Activated T-cell treated with anti-CD3 and anti-CD28 coated beads, Interleukin-2, amount 50 U/mL, for 48 hours (primary cell): ENCODE results near the gene ASRGL1.
A peak's percentile ranks its signal among the peaks of the same experiment; 100 is the strongest.
"Not testable (repeated sequence)": the region's sequence is repeated elsewhere in the genome, so short reads cannot be mapped to it uniquely, and the experiment has no call there.

ENCODE experiments used
- DNase-seq, 2 experiments: peaks; one replicate each; pipeline ENCODE4 v3.0.0-alpha.2; 2020

The ASRGL1 gene

DNA sequence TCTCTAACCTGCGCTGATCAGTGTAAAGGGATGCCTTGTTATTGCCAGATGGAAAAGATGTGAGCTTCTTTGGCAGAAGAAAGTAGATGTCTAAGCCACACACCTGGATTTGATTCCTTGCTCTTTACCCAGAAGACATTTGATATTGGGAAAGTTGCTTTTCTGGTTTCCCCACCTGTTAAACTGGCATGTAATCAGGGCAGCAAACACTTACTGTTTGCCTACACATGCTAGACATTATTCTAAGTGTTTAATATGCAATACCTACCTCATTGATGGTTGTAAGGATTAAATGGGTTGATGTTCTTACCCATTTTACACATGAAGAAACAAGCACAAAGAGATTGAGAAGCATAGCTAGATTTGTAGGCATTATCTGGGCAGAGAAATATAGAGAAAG is 16.6 kb downstream of the ASRGL1 start:
- no peak for DNase-seq

DNA sequence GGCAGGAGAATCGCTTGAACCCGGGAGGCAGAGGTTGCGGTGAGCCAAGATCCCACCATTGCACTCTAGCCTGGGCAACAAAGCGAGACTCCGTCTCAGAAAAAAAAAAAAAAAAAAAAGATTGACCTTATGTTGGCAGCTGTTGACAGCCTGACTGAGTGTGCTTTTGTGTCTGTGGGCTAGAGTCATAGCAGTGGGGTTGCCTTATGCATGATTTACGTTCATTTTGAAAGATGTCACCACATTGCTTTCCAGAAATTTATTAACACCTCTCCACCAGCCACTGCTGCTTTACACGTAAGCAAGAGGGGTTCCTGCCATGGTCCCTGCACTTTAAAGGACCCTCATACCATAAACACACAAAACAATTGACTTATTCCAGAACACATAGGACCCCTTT is 21.0 kb downstream of the ASRGL1 start:
- no peak for DNase-seq

DNA sequence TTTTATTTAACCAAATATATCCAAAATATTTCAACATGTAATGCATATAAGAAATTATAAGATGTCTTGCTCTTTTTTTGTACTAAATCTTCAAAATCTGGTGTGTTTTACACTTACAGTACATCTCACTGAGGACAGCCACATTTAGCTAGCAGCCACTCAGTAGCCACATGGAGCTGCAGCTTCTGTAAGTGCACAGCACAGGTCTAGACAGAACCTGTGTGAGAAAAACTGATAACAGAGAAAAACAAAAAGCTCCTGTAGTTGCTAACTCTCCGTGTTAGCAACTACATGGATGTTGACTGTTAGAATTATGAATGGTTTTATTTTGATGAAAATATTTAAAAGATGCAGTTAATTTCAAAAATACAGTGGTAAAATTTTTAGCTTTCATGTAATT is 22.2 kb downstream of the ASRGL1 start:
- no peak for DNase-seq

DNA sequence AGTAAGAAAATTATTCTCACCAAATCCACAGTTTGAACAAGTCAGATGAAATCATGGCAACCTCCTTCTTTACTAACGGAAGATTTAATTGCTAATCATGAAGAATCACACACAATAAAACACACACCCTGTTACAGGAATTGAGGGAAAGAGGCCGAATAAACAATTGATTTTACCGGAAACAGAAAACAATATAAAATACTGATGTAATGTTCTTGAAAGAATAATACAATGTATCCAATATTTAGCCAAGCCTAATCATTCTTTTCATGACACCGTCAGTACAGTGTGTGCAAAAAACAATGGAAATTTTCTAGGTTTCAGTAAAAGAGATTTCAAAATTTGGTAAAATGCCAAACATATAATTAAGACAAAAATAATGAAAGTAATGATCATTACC is 23.4 kb downstream of the ASRGL1 start:
- DNase-seq: no peak

DNA sequence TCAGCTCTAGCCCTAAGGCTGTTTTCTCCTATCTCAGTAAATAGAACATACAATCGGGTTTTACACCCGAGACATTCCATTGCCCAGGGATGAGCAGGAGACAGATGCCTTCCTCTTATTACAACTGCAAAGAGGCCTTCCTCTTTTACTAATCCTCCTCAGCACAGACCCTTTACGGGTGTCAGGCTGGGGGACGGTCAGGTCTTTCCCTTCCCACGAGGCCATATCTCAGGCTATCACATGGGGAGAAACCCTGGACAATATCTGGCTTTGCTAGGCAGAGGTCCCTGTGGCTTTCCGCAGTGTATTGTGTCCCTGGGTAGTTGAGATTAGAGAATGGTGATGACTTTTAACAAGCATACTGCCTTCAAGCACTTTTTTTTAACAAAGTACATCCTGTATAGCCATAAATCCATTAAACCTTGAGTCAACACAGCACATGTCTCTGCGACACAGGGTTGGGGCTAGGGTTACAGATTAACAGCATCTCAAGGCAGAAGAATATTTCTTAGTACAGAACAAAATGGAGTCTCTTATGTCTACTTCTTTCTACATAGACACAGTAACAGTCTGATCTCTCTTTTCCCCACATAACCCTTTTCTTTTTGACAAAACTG is 31.7 kb downstream of the ASRGL1 start:
- DNase-seq: not testable (repeated sequence)

DNA sequence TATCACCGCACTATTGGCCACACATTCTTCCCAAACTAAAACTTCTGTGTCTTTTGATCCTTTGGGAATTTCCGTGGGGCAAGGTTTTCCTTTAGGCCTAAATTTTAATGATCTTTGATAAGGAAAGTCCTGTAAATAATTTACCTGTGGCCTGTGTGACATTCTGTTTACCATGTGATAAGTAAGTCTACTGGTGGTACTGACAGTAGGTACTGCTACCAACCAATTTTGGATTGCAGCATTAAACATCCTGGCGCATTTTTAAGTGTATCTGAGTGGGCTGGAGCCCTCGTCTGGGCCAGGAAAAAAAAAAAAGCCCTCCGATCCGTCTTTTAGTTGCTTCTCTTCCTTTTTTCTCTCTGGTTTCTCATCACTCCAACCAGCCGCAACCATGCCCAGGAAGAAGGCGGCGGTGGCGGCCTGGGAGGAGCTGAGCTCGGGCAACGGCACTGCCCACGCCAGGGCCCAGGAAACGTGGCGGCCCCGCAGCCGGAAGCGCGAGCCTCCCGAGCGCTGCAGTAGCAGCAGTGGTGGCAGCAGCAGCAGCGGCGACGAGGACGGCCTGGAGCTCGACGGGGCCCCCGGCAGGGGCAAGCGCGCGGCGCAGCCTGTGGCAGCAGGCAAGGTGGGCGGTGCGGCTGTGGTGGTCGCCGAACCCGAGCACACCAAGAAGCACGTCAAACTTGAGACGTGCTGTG is 33.6 kb downstream of the ASRGL1 start:
- peak; percentile 46 to 61 for DNase-seq

DNA sequence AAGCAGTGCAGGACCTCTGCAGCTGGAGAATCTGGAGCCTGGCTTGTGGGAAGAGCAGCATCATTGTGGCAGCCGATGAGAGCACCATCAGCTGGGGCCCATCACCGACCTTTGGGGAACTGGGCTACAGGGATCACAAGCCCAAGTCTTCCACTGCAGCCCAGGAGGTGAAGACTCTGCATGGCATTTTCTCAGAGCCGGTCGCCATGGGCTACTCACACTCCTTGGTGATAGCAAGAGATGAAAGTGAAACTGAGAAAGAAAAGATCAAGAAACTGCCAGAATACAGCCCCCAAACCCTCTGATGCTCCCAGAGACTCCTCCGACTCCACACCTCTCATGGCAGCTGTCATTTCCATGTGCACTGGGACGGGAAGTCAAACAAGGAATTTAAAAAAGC is 35.6 kb downstream of the ASRGL1 start:
- no peak for DNase-seq

DNA sequence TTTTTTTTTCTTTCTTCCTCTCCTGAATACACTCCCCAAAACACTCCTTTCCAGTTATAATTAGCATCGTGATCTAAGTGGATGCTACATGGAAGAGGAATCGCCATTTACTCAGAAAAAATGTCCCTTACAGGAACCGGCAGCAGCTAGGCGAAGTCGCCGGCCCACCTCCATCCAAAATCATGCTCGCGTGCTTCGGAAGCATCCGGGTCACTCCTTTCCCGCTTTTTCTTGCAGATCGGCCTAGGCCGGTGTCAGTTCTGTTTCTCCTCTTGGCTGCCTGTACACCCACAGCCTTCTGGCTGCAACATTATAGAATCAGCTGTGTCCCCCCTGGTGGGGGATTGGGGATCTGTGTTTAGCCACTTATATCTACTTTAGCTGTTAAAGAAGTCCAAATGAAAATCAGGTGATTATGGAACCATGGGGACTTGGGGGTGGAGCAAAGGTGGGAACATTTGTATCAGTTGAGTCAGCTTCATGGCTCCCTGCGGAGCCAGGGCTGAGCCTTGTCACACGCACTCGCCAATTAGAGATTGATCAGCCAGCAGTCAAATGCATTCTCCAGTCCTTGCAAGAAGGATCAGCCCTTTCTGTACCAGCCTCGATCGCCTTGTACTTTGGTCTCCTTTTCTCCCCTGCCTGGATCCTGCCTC is 36.3 kb downstream of the ASRGL1 start:
- DNase-seq: no peak

DNA sequence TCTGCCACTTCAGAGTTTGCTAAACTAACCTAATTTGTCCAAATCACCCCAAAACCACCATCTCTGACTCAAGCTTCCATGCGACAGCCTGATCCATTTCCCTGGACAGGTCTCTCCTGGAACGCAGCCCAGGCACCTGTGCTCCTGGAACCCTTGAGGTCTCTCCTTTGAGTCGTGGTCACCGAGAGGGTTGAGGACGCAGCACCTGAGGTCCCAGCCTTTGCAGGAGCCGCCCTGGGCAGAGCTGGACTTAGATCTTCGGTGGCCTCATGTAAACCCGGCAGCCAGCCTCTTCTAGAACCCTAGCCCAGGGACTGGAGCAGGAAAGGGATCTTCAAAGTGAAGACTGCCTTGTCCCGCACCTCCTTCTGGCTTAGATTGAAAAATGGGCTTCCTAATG is 37.6 kb downstream of the ASRGL1 start:
- DNase-seq: no peak

DNA sequence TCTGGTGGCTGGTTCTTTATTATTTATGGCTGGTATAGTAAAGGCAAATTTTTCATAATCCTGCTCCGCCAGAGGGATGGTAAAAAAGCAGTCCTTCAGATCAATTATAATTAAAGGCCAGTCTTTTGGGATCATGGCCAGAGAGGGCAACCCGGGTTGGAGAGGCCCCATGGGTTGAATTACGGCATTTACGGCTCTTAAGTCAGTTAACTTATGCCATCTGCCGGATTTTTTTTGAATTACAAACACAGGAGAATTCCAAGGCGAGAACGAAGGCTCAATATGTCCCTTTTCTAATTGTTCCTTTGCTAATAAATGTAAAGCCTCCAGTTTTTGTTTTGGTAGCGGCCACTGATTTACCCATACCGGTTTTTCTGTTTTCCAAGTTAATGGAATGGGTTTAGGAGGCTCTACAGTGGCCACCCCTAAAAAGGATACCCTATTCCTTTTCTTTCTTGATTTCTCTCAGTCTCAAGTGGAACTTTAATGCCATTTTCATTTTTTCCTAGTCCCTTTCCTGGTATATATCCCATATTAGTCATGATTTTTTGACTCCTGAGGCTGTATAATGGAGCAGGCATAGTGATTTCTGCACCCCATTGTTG is 41.3 kb downstream of the ASRGL1 start:
- DNase-seq: not testable (repeated sequence)

DNA sequence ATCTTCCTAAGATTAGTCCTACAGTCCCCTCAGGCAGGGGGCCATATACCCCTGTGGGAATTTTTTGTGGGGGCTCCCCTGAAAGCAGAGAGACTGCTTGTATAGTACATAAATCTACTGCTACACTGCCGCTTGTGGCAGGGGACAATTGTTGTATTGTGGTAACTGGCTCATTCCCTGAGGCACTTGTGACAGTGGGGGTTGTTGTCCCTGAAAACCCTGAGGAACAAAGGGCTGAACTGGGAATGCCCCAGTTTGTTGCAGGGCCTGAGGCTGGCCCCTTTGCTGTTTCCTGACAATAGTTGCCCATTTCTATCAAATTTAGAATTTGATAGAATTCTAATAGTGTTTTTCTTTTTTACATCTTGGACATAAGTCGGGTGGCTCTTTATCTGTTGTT is 42.3 kb downstream of the ASRGL1 start:
- not testable (repeated sequence) for DNase-seq

DNA sequence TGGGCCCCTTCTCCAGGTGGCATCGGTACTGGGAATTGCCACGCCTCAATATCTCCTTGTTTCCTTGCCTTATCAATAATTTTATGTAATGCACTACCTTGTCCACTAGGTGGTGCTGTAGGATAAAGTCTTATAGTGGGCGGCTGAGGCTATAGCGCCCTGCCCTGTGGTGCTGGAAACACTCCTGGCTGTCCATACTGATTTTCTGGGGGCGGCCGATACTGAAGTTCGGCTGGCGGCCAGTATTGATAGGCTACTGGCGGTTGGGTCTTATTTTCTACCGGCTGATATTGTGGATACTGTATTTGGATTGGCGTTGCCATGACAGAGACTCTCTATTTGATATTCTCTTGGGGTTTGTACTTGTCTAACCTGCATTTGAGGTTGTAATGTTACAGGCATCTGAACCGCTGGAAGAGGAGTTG is 43.6 kb downstream of the ASRGL1 start:
- DNase-seq: peak; percentile 54 to 59

DNA sequence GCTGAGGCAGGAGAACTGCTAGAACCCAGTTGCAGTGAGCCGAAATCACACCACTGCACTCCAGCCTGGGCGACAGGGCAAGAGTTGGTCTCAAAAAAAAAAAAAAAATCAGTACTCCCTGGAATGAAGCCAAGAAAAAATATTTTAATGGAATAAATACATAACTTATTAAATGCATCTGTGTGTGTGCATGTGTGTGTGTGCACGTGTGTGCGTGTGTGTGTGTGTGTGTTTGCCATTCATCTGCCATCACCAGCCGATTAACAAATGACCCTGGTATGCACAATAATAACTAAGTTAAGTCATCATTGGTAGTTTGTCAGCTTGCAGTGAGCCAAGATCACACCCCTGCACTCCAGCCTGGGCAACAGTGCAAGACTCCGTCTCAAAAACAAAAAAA is 46.6 kb downstream of the ASRGL1 start:
- DNase-seq: no peak

DNA sequence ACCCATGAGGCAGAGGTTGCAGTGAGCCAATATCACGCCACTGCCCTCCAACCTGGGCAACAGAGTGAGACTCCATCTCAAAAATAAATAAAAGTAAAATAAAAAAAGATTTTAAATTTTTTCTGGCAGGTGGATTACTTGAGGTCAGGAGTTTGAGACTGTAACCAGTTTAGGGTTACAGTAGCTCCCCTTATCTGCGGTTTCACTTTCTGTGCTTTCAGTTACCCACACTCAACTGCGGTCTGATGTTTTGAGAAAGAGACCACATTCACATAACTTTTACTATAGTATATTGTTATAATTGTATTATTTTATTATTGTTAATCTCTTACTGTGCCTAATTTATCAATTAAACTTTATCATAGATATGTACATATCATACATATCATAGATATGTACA is 48.8 kb downstream of the ASRGL1 start:
- not testable (repeated sequence) for DNase-seq

DNA sequence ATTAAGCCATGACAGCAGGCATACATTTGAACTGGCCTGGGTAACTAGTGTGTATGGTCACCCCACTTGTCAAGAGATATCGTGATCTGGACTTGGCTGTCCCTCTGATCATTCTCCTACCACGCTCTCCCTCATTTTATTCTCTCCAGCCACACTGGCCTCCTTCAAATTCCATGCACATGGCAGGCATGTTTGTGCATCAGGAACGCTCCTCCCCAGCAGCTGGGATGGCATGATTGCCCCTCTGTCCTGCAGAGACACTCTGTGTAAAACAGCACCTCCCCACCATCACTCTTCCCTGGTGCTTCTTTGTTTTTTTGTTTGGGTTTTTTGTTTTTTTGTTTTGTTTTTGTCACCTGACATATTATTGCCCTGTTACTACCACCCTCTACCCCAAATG is 50.1 kb downstream of the ASRGL1 start:
- DNase-seq: no peak

DNA sequence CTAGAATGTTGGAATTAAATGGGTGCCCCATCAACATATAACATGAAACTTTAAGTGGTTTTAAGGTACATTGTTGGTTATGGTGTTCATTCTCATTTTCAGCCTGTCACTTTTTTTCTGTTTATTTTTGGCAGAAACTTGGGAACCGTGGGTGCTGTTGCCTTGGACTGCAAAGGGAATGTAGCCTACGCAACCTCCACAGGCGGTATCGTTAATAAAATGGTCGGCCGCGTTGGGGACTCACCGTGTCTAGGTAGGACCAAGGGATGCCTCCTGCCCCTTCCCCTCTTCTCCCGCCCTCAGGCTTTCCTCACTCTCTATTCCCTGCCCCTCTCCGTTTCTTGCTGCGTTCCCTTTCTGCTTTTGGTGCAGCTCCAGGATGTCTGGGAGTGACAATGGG is 51.8 kb downstream of the ASRGL1 start:
- DNase-seq: no peak

DNA sequence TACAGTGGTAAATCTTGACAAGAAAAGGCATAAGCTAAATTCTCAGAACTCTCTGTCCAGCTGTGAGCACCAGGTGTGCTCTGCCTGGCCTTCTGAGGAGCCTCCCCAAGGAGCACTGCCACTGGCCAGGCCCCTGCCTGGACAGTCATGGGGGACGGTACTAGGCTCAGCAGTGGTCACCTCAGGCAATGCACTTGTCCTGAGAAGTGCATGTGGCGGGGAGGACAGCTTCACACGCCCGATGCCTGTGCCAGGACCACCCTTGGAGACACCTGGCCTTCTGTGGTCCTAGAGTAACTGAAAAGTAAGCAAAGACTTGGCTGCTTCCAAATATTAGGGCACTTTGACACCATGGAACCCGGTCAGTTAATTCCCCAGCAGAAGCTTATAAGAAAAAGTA is 53.0 kb downstream of the ASRGL1 start:
- no peak for DNase-seq

DNA sequence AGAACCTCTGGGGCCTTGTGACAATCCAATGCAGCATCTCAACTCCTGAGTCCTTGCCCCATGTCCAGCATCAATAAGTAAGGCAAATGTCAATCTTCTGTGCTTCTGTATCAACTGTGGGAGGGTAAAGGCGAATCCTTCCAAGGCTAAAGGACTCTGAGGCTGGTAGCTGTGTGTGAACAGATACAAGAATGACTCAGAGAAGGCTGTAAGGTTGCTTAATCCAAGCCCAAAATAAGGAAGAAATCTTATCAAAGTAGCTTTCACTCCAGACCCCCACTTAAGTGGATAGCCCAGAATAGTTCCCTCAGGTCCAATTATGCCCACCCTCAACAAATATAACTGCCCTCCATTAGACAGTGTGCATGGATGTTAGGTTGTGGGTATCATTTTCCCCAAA is 53.5 kb downstream of the ASRGL1 start:
- DNase-seq: no peak

DNA sequence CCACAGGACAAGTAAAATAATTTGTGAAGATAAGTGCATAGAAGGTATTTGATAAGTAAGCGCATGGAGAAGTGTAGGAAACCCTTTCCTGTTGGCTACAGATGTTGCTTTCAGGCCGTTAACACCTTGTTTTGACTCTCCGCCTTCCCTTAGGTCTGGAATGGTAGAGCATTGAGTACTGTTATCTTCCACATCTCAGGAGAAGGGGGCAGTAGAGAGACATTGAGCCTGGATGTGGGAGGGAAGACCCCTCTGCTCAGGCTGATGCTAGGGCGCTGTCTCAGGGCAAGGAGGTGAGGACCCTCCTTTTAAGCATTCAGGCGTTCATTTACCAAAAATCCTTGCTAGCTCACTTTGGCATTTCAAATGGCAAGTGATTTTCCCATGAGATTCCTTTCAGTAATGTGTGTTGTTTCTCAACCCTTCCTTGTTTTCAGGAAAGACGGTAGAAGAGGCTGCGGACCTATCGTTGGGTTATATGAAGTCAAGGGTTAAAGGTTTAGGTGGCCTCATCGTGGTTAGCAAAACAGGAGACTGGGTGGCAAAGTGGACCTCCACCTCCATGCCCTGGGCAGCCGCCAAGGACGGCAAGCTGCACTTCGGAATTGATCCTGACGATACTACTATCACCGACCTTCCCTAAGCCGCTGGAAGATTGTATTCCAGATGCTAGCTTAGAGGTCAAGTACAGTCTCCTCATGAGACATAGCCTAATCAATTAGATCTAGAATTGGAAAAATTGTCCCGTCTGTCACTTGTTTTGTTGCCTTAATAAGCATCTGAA is 54.6 kb downstream of the ASRGL1 start:
- no peak for DNase-seq

DNA sequence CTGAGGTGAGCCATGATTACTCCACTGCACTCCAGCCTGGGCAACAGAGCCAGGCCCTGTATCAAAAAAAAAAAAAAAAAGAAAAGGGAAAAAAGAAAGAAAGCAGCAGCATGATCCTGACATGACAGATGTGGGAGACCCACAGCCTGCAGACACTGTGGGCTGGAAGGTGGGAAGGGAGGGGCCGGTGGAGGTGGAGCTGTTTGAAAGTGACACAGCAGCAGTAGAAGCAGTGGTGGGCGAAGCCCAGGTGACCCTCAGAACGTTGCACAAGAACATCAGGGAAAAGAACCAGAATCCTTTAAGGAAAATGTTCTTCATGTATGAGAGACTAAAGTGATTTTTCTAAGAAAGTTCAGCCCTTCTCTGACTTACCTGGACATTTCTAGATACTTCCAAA is 55.3 kb downstream of the ASRGL1 start:
- no peak for DNase-seq

DNA sequence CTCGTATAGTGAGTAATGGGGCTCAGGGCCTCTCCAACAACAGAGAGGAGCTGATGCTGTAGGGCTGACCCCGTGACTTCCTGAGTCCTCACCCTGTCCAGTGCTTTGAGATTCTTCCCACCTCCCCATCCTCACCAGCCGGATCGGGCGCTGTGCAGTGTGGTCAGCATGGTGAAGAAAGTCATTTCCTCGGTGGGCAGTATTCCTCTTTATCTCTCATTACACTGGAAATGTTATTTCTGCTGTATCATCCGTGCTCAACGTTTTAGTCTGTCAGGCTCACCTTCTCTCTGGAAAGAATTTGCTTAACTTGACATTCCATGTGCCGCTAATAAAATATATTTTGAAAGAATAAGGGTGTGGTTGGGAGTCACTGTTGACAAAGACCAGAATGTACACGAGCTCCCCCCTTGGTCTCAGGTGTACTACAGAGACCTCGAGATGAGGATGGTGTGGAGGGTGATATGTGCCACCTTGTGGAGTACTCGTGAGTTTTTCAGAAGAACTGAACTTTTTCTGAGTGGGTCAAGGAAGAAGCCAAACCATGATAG is 55.9 kb downstream of the ASRGL1 start:
- DNase-seq: no peak

DNA sequence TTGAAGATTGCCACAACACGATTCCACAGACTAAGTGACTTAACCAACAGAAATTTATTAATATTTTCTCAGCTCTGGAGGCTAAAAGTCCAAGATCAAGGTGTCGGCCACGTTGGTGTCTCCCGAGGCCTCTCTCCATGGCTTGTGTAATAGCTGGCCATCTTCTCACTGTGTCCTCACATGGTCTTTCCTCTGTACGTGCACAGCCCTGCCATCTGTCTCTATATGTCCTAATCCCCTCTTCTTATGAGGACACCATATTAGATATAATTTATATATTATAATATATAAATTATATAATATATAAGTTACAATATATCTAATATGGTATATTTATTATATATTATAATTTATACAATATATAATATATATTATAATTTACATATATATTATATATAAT is 56.5 kb downstream of the ASRGL1 start:
- DNase-seq: no peak
